HG02885 (cell line): ENCODE data around the gene AKT1S1.
"Not testable (repeated sequence)": the region's sequence is repeated elsewhere in the genome, so short reads cannot be mapped to it uniquely, and the experiment has no call there.

Source experiments
- ATAC-seq: cut with Tn5 transposase; IDR thresholded peaks from one replicate; pipeline ENCODE4 v1.9.1; 2021; ENCODE audit warnings: mild to moderate bottlenecking; ENCODE audit not compliant: unreplicated experiment, poor library complexity

AKT1S1 gene

GRCh38 chr19:49877020-49877878, at the start of gene AKT1S1, which contains the start of gene TBC1D17:
Gene AKT1S1, minus strand, starts transcription at chr19:49877355. Its CDS starts 4,060 bp downstream, at chr19:49873295.
Gene TBC1D17, plus strand, starts transcription at chr19:49877702. Its CDS starts 22 bp downstream, at chr19:49877724.
- ATAC-seq: peak; percentile 55

- no peak for ATAC-seq
Observed at GRCh38 chr19:49926515-49926914, 49.4 kb upstream of the AKT1S1 start.

DNA sequence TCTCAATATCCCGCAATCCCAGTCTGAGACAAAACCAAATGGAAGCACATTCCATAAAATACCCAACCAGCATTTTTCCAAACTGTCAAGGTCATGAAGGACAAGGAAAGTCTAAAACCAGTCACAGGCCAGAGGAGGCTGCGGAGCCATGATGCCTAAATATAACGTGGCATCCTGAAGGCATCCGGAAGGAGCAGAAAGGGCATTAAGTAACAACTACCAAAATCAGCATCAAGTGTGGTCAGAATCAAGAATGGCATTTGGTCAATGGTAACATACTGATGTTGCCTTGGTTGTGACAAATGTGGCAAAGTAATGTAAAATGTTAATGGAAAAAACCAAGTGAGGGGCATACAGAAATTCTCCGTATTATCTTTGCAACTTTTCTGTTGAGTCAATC, 48.3 kb upstream of the AKT1S1 start:
- ATAC-seq: no peak

DNA sequence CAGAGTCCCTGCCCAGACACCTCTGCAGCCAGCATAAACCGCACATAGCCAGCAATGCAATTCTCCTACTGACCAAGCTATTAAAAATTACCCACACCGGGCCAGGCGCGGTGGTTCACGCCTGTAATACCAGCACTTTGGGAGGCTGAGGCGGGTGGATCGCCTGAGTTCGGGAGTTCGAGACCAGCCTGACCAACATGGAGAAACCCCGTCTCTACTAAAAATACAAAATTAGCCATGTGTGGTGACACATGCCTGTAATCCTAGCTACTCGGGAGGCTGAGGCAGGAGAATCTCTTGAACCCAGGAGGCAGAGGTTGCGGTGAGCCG, 47.7 kb upstream of the AKT1S1 start:
- not testable (repeated sequence) for ATAC-seq

DNA sequence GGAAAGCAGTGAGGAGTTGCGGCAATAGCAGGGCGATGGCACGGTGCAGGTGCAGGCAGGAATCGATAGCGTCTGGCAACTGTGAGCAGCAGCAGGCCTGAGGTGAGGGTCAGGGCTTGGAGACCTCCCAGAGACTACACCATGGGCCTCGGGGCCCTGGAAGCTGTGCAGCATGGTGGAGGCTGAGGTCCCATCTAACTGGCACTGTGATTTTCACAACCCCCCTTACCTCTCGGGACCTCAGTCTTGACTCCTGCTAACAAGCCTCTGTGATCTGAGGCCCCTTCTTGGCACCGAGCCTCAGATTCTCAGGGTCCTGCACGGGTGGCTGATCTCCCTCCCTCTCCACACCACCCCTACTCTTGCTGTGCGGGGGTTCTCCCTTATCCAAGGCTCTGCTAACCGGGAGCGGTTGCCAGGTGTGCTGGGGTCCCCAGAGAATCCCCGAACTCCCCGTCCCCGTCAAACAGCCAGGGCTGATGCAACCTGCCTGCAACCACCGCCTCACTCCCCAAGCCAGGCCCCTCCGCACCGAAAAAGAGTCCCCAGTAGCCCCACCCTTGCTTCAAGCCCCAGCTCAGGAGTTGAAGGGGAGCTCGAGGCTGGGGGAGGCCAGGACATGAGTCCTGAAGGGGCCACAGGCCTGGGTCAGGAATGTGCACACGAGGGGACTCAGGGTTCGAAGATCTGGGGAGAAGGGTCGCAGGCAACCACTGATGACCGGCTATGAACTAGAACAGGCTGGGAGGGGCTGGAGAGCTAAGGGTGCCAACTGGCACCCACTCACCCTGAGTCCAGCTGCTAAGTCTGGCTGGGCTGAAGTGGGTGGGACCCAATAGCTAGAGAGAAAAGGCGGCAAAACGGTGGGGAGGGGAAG, 47.1 kb upstream of the AKT1S1 start:
- no peak for ATAC-seq

GRCh38 chr19:49923055-49924003, 46.2 kb upstream of the AKT1S1 start:
- peak; percentile 39 for ATAC-seq

GRCh38 chr19:49921871-49922795, 45.0 kb upstream of the AKT1S1 start:
- no peak for ATAC-seq

DNA sequence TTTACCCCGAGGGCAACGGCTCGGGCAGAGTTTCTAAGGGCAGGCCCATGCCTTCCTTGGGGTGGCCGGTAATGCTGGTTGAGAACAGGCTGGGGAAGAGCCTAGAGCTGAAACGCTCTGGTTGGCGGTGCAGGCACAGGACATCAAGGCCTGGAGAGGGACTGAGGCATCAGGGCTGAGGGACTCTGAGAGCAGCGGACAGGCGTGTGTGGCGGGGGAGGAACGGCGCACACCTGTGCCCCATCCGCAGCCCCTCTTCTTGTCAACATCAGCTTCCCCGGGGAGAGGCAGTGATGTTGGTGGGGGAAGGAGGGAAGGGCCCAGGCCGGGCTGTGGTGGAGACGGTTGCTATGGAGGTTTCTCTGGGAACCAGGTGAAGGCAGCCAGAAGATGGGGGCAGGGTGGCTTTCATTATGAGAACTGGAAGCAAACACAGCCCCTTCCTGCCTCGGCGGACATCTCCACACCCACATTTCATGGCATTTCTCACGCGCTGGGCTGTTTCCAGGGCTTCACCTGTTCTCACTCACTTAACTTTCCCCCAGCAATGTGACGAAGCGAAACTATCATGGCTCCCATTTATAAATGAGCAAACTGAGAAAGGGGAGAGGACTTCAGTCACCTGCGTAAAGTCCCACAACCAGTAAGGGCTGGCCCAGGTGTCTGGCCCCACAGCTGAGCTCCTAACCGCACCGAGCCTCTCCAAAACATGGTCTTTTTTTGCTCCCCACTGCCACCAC, 43.6 kb upstream of the AKT1S1 start:
- ATAC-seq: peak; percentile 36

GRCh38 chr19:49918089-49918488, 40.9 kb upstream of the AKT1S1 start:
- ATAC-seq: no peak

DNA sequence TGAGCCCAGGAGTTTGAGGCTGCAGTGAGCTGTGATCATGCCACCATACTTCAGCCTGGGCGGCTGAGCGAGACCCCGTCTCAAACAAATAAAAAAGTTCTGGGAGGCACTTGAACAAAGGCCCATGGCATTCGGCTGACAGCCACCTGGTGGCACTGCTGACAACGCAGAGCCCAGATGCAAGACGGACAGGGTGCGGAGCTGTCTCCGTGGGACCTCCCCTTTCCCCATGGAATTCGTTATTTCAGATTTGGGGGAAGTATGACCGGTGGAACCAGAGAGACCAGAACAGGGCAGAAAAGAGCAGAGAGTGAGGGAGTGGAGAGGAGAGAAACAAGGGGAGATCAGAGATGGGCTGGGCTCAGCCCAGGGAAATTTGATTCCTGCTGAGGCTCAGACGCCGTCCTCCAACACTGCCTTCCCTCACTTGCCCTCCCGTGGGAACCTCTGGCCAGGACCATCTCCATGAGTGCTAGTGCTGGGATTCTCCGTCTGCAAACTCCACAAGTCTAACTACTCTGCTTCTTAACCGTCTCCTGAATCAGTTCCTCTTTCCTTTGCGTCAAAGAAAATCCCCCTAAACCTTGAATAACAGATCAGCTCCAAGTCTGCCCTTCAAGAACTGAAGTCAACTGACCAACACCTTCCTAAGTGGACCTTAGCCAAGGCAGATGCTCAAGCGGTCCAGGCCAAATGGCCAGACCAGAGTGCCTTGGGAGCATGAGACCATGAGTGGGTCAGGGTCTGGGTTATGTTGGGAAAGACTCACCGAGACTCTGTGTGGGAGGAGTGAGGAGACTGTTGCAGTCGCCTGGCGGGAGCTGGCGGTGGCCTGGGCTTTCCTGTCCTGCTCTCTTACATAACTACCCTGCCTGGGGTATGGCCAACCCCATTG, 39.9 kb upstream of the AKT1S1 start:
- ATAC-seq: no peak

DNA sequence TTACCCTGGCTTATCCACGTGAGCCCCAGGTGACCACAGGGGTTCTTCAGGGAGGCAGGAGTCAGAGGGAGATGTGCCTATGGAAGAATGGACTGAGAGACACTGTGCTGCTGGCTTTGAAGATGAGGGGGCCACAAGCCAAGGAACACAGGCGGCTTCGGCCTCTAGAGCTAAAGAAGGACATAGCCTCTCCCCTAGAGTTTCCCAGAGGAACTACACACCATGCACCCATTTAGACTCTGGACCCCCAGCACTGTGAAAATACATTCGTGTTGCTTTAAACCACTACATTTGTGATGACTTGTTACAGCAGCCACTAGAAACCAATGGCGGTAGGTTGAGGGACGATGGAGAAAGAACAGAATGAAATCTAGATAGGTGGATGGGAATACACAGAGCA, 38.1 kb upstream of the AKT1S1 start:
- no peak for ATAC-seq

- no peak for ATAC-seq
Observed at GRCh38 chr19:49913720-49914119, 36.6 kb upstream of the AKT1S1 start.

GRCh38 chr19:49912965-49913685, 36.0 kb upstream of the AKT1S1 start:
- ATAC-seq: no peak

GRCh38 chr19:49911381-49912145, 34.4 kb upstream of the AKT1S1 start:
- peak; percentile 37 for ATAC-seq

DNA sequence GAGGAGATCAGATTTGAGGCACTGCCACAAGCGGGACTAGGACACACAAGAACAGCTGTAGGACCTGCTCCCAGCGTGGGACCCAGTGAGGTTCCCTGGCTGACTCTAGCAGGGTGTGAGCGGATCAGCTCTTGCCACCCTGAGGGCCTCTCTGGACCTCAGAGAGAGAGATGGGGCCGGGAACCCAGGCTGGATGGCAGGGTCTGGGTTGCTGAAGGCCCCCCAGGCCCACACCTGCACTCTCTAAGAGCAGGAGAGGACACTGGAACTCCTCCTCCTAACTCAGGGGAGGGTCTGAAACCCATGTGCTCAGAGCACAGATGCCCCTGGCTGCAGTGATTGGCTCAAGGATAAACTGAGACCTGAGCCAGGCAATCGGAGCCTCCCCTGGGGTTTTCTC, 33.0 kb upstream of the AKT1S1 start:
- no peak for ATAC-seq
